Pancreas (tissue), 10 donors: Measurements from ENCODE around the gene ATG3. TPM values are rescaled to one million over a fixed set of nuclear protein-coding genes. Genes with fewer than 3 reads are reported as not detected.

ENCODE experiments used
- ATAC-seq, 4 donors: fragments of 200-7000 bp; cut with Tn5 transposase; one replicate each; pipeline versions ENCODE4 v1.8.0 to v1.9.1; 2020; ENCODE audit warnings: mild to moderate bottlenecking in 4 of 4, moderate library complexity in 4 of 4
- DNase-seq, 6 donors: peaks; one replicate each; pipeline ENCODE4 v3.0.0-alpha.2; 2020
- FAIRE-seq: peaks from 2 replicates; lab custom pipeline; 2012; peaks lifted over from hg19 to GRCh38; lab: Jason Lieb, UNC
- H3K27ac ChIP-seq, 4 donors: fragments of 200-600 bp; sonication (generic); 1 replicate in 3 of 4; 2 replicates in 1 of 4; pipeline versions ENCODE4 v1.5.0 to v1.8.0; 2020
- H3K27me3 ChIP-seq, 4 donors: fragments of 200-600 bp; one replicate each; pipeline ENCODE4 v1.8.0; 2021
- H3K36me3 ChIP-seq, 3 donors: fragments of 200-600 bp; sonication (generic) in 1 of 3; one replicate each; pipeline versions ENCODE4 v1.5.0 to v1.8.0; 2020 to 2021
- H3K4me1 ChIP-seq, 3 donors: fragments of 200-600 bp; one replicate each; pipeline ENCODE4 v1.8.0; 2021
- H3K4me3 ChIP-seq, 4 donors: fragments of 200-600 bp; sonication (generic) in 2 of 4; one replicate each; pipeline versions ENCODE4 v1.5.0 to v1.8.0; 2020 to 2021
- H3K9me3 ChIP-seq, 4 donors: fragments of 200-600 bp; one replicate each; pipeline ENCODE4 v1.8.0; 2021
- WGBS, 2 donors: extraction: QIAGEN DNeasy Blood & Tissue Kit; methylation state at CpG; one replicate each; pipeline ENCODE4 v1.1.7; 2013; 5-methylcytosine and 5-hydroxymethylcytosine counted together
- intact Hi-C, 3 donors: fragments of 100-400 bp; cut with DNase I; formaldehyde crosslinking; loops; one replicate each; pipeline versions ENCODE4 v1.11.1 to v1.14.2; 2022
- polyA plus RNA-seq, 2 donors: library from polyadenylated mRNA; stranded (reverse); fragments of 200-250 nt; gene quantifications; one replicate each; pipeline ENCODE4 v1.2.3, GENCODE V29; 2013
- total RNA-seq, 6 donors: library from RNA; stranded (reverse); fragmentation: NEBNext Ultra II Directional in 4 of 6; extraction: Animal tissue kit (Norgen Biotek cat#: 25700) in 4 of 6; gene quantifications; one replicate each; pipeline versions ENCODE4 v1.2.1 to v1.2.4, GENCODE V29; 2021 to 2023
- TF ChIP-seq, protein P1 (sequence below), 4 donors: fragments of 200-600 bp; sonication (generic) in 3 of 4; IDR thresholded peaks; one replicate each; pipeline versions ENCODE4 v1.5.0 to v1.8.0; 2021; ENCODE audit warnings: antibody characterized with exemption in 4 of 4
- donor health status: healthy with polysubstance abuse.
- donor health status: DM: no; HTN: no; CAD: no; lungs with moderate emphysema.
- donor health status: DM: no; HTN: no; CAD: no.
- donor health status: control.
- donor health status: control.
- donor health status: Bipolar disorder and iron deficiency.
- donor health status: DM: yes; HTN: yes; CAD: no.
- donor health status: DM: no; HTN: no; CAD: no.
- donor health status: DM: no; HTN: no; CAD: no.
- donor health status: DM: yes; HTN: yes; CAD: no.

The ATG3 gene
- total and polyA plus RNA-seq, 8 donors = 10.9 to 34.2 (median 25.2) TPM

DNA sequence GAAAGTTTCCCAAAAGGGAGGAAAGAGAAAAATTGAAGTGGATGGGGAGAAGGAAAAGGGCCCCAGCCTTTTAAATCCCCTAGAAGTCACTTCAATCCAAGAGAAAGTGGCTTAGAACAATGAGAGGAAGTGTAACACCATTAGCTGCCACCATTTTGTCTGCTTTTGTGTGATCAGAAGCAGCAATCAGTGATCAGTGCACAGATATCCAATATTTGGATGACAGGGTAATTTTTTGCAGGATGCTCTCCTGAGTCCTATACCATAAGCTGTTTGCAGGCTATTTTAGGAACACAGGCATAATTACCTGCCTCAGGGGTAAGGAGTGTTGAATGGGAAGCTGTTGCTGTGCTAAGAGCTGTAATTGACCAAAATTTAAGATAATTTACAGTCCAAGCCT lies 31.5 kb upstream of the ATG3 start:
- TF ChIP-seq, protein P1, sequence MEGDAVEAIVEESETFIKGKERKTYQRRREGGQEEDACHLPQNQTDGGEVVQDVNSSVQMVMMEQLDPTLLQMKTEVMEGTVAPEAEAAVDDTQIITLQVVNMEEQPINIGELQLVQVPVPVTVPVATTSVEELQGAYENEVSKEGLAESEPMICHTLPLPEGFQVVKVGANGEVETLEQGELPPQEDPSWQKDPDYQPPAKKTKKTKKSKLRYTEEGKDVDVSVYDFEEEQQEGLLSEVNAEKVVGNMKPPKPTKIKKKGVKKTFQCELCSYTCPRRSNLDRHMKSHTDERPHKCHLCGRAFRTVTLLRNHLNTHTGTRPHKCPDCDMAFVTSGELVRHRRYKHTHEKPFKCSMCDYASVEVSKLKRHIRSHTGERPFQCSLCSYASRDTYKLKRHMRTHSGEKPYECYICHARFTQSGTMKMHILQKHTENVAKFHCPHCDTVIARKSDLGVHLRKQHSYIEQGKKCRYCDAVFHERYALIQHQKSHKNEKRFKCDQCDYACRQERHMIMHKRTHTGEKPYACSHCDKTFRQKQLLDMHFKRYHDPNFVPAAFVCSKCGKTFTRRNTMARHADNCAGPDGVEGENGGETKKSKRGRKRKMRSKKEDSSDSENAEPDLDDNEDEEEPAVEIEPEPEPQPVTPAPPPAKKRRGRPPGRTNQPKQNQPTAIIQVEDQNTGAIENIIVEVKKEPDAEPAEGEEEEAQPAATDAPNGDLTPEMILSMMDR (IDR thresholded peaks at IDR 0.05) = no peak
- no peaks in the 10 kb centered on the region for H3K9me3 ChIP-seq
- no peaks in the 10 kb centered on the region for H3K36me3 ChIP-seq
- H3K4me3 ChIP-seq = no peak overlapping the region
- no peak for DNase-seq
- ATAC-seq = no peak
- no peaks in the 10 kb centered on the region for H3K4me1 ChIP-seq
- intact Hi-C loops = no loop called here
- no peak overlapping the region for H3K27ac ChIP-seq
- FAIRE-seq = no peak
- no peaks in the 10 kb centered on the region for H3K27me3 ChIP-seq

DNA sequence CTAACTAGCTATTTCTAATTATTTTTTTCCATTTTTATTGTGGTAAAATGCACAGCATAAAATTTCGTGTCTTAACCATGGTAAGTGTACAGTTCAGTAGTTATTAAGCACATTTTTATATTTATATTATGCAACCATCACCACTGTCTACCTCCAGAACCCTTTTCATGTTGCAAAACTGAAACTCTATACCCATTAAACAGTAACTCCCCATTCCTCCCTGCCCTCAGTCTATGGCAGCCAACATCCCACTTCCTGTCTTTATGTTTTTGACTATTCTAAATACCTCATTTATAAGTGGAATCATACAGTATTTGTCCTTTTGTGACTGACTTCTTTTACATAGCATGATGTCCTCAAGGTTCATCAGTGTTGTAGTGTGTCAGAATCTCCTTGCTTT lies 25.6 kb upstream of the ATG3 start:
- 73 to 88% methylated on average over 1 of the region's 1 CpG for WGBS, 2 donors
- ATAC-seq (no peak), DNase-seq (no peak), FAIRE-seq (no peak)
- Histone ChIP-seq H3K4me1 (no peaks in the 10 kb centered on the region), H3K27ac (no peak overlapping the region), H3K27me3 (no peaks in the 10 kb centered on the region), H3K4me3 (no peak overlapping the region), H3K36me3 (peaks cover 0 to 10% (median 7%) of the 10 kb centered on the region in 3 donors), H3K9me3 (no peaks in the 10 kb centered on the region)
- TF ChIP-seq, protein P1 (IDR thresholded peaks at IDR 0.05) = no peak
- intact Hi-C loops = no loop called here

DNA sequence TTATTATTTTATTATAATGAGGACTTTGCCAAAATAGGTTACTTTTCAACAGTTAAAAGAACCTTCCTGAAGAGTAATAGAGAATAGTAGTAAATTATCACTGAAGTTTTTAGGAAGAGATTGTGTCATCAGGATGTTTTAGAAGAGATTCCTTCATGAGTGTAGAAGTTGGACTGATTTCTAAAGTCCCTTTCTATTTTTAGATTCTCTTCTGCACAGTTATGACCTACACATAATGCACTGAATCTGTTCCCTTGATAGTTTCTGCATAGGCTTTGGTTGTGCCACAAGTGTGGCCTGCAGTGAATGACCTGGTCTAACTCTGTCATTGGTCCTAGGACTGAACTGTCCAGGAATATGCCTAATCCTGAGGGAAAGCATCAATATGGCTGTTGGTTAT lies 24.0 kb upstream of the ATG3 start:
- TF ChIP-seq, protein P1 (IDR thresholded peaks at IDR 0.05) = no peak
- Histone ChIP-seq H3K4me3 (no peak overlapping the region), H3K36me3 (peaks cover 0 to 10% (median 7%) of the 10 kb centered on the region in 3 donors), H3K27me3 (no peaks in the 10 kb centered on the region), H3K27ac (no peak overlapping the region), H3K4me1 (no peaks in the 10 kb centered on the region), H3K9me3 (no peaks in the 10 kb centered on the region)
- intact Hi-C loops = no loop called here
- ATAC-seq = no peak
- FAIRE-seq = no peak
- no peak for DNase-seq

DNA sequence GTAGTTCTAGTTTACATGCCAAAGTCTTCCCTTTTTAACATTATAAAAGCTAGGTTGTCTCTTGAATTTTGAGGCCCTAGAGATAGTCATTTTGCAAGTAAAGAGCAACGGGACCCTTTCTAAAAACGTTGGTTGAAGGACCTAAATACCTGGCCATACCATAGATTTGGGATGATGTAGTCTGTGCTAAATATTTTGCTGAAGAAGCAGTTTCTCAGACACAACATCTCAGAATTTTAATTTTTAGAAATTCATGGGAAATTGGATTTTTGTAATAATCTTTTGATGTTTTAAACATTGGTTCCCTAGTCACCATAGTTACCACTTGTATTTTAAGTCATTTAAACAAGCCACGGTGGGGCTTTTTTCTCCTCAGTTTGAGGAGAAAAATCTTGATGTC lies 21.3 kb upstream of the ATG3 start:
- intact Hi-C loops = loop anchor here in 1 of 3 donors (5.0 kb wide), 1 partner anchor 404 kb away; no protein-coding TSS in a partner anchor
- H3K4me3 ChIP-seq = no peak overlapping the region
- FAIRE-seq = no peak
- DNase-seq = no peak
- no peaks in the 10 kb centered on the region for H3K4me1 ChIP-seq
- H3K36me3 ChIP-seq = peaks cover 0 to 10% (median 7%) of the 10 kb centered on the region in 3 donors
- no peak overlapping the region for H3K27ac ChIP-seq
- WGBS, 2 donors = 69 to 73% methylated on average over 3 of the region's 3 CpGs
- H3K9me3 ChIP-seq = no peaks in the 10 kb centered on the region
- TF ChIP-seq, protein P1 (IDR thresholded peaks at IDR 0.05) = no peak
- no peak for ATAC-seq
- no peaks in the 10 kb centered on the region for H3K27me3 ChIP-seq

DNA sequence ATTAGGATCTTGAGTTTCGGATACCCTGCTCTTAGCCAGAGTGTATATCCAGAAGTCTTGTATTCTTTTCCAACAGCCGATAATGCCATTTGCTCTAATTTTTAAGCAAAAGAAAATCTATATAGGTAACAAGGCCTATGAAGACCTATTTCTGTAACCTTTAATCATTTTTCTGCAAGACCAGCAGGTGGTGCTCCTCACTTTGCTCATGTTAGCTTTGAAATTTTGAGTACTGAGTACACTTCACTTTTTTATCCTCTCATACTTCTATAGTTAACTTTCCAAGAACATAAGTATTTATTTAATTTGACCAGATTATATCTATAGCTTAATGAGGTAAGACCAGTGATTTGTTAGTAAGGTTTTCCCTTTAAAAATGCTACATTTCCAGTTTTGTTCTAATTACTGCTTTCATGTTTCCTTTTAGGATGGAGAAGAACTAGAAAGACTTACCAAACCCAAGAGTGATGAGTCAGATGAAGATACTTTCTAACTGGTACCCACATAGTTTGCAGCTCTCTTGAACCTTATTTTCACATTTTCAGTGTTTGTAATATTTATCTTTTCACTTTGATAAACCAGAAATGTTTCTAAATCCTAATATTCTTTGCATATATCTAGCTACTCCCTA lies 20.6 kb upstream of the ATG3 start:
- H3K9me3 ChIP-seq = no peaks in the 10 kb centered on the region

More for the DNA sequence above, 20.6 kb upstream of the ATG3 start:
- FAIRE-seq (peak; percentile 69), ATAC-seq (peak in 2 of 4 donors; percentile 45 to 54), DNase-seq (no peak)
- Histone ChIP-seq H3K27ac (no peak overlapping the region), H3K27me3 (no peaks in the 10 kb centered on the region), H3K4me3 (no peak overlapping the region), H3K36me3 (peaks cover 0 to 10% (median 7%) of the 10 kb centered on the region in 3 donors), H3K4me1 (no peaks in the 10 kb centered on the region)
- TF ChIP-seq, protein P1 (IDR thresholded peaks at IDR 0.05) = peak in 3 of 4 donors; percentile 17 to 27 (median 26)
- intact Hi-C loops = loop anchor here in 1 of 3 donors (5.0 kb wide), 1 partner anchor 405 kb away; no protein-coding TSS in a partner anchor
- WGBS, 2 donors = 52 to 73% methylated on average over 2 of the region's 2 CpGs
